T-helper 2 cell (primary cell): Measurements from ENCODE around the gene NUCB1.
"Not testable (repeated sequence)": the region's sequence is repeated elsewhere in the genome, so short reads cannot be mapped to it uniquely, and the experiment has no call there.

Experiments used
- DNase-seq, 5 experiments: peaks; one replicate each; pipeline versions ENCODE4 v3.0.0 to v3.0.0-alpha.2; 2012 to 2022
- total RNA-seq, 2 donors: gene quantifications; one replicate each; lab custom pipeline; 2026; lab: John Stamatoyannopoulos, UW

The NUCB1 gene
- 79.8 to 100 reads per million in 2 donors for total RNA-seq

- DNase-seq, result peak; percentile 96 to 99 (median 98)
These were observed at the start of gene NUCB1 for GRCh38 chr19:48899781-48900476. Gene NUCB1, plus strand, starts transcription at chr19:48900312. Its CDS starts 485 bp downstream, at chr19:48900797.

- no peak for DNase-seq
These were observed 47.8 kb upstream of the NUCB1 start for GRCh38 chr19:48852292-48852691.

GRCh38 chr19:48853483-48853882, 46.6 kb upstream of the NUCB1 start:
- no peak for DNase-seq

GRCh38 chr19:48854103-48854502, 46.0 kb upstream of the NUCB1 start:
- DNase-seq, result no peak

GRCh38 chr19:48856921-48857320, 43.2 kb upstream of the NUCB1 start:
- DNase-seq, result no peak

- peak; percentile 57 to 83 (median 61) for DNase-seq
These were observed 41.0 kb upstream of the NUCB1 start for GRCh38 chr19:48858984-48859710.

- no peak for DNase-seq
These were observed 40.2 kb upstream of the NUCB1 start for GRCh38 chr19:48859711-48860572.

- no peak for DNase-seq
These were observed 38.8 kb upstream of the NUCB1 start for GRCh38 chr19:48861313-48861712.

- DNase-seq, result no peak
These were observed 37.3 kb upstream of the NUCB1 start for GRCh38 chr19:48862827-48863226.

GRCh38 chr19:48866692-48867091, 33.4 kb upstream of the NUCB1 start:
- DNase-seq, result no peak

GRCh38 chr19:48867123-48867745, 32.9 kb upstream of the NUCB1 start:
- DNase-seq, result no peak

GRCh38 chr19:48867746-48868113, 32.4 kb upstream of the NUCB1 start:
- DNase-seq, result no peak

GRCh38 chr19:48868114-48868886, 31.8 kb upstream of the NUCB1 start, which contains the start of gene PLEKHA4:
Gene PLEKHA4, minus strand, starts transcription at chr19:48868617. Its CDS starts 997 bp downstream, at chr19:48867620.
- DNase-seq, result no peak

- DNase-seq, result no peak
These were observed 30.1 kb upstream of the NUCB1 start for GRCh38 chr19:48870048-48870447.

GRCh38 chr19:48871471-48872181, 28.5 kb upstream of the NUCB1 start:
- DNase-seq, result not testable (repeated sequence)

- peak; percentile 90 to 99 (median 97) for DNase-seq
These were observed 27.8 kb upstream of the NUCB1 start, which contains the start of gene PPP1R15A for GRCh38 chr19:48872182-48872883. Gene PPP1R15A, plus strand, starts transcription at chr19:48872421. Its CDS starts 813 bp downstream, at chr19:48873234.

GRCh38 chr19:48872884-48873475, 27.1 kb upstream of the NUCB1 start:
- peak in 4 of 5 experiments; percentile 58 to 89 (median 74) for DNase-seq

GRCh38 chr19:48873476-48874302, 26.4 kb upstream of the NUCB1 start:
- DNase-seq, result no peak
